ENCODE results near the gene CYBRD1. TPM values are rescaled to one million over a fixed set of nuclear protein-coding genes. Genes with fewer than 3 reads are reported as not detected.

Gene CYBRD1
- total and polyA plus RNA-seq, 10 of the 15 experiments (the other 5 are each of a cell fraction or from before 2014, with no cell fraction given), result 10.8 to 51.9 (median 29.6) TPM

- intact Hi-C loops (cut with micrococcal nuclease; ENCODE audit: unreplicated experiment) (no loop called here), in situ Hi-C loops (cut with MboI) (no loop called here)
- Histone ChIP-seq H3K36me3 (ENCODE audit: control insufficient read depth in 2 of 2, insufficient read depth in 2 of 2, low read length in 1 of 2) (no peaks in the 10 kb centered on the region), H3K4me3 (no peak overlapping the region), H3K4me2 (ENCODE audit: control insufficient read depth, insufficient read depth) (no peak overlapping the region), H4K20me1 (ENCODE audit: control insufficient read depth, insufficient read depth) (no peaks in the 10 kb centered on the region), H3K9me3 (replicated peaks; ENCODE audit: control insufficient read depth, insufficient read depth, low read length) (no peaks in the 10 kb centered on the region), H3K4me1 (ENCODE audit: control insufficient read depth, insufficient read depth, low read length) (no peaks in the 10 kb centered on the region), H3K79me2 (ENCODE audit: control insufficient read depth, insufficient read depth, low read length) (no peaks in the 10 kb centered on the region), H3K27me3 (replicated peaks in 1 of 2; ENCODE audit: control insufficient read depth in 2 of 2, insufficient read depth in 2 of 2, low read length in 1 of 2) (no peaks in the 10 kb centered on the region), H3K9ac (ENCODE audit: control insufficient read depth, insufficient read depth, low read length) (no peak overlapping the region), H3K27ac (ENCODE audit: control insufficient read depth, insufficient read depth) (no peak overlapping the region), H2AFZ (ENCODE audit: control insufficient read depth, low read depth, low read length) (no peak overlapping the region)
- no peak for FAIRE-seq
- ChIA-PET SMC1A (ENCODE audit: uncharacterized antibody, unreplicated experiment) (no interaction called here), CTCF (no interaction called here), POLR2A (no interaction called here), RAD21 (ENCODE audit: unreplicated experiment) (interaction anchor here (0.9 kb wide), 1 partner anchor 859 kb away, joined by 3 read pairs; no protein-coding TSS in a partner anchor)
- ATAC-seq, result no peak
- DNase-seq (ENCODE audit: low read depth, low spot score), result no peak
- no TSS peak for BruUV-seq (replicated peaks)
- 28% methylated on average over 5 of the region's 5 CpGs for WGBS (ENCODE audit: insufficient coverage, insufficient replicate concordance, low lambda C conversion rate, missing lambda C conversion rate)
- TF ChIP-seq ZBTB4 (CRISPR knock-in tag; IDR thresholded peaks at IDR 0.05) (no peak), SP1 (IDR thresholded peaks at IDR 0.05; ENCODE audit: low read depth, low read length) (no peak), SREBF2 (IDR thresholded peaks at IDR 0.05; ENCODE audit: low read length) (no peak), SMAD5 (IDR thresholded peaks at IDR 0.05; ENCODE audit: low read depth) (no peak), ZBTB40 (IDR thresholded peaks at IDR 0.05; ENCODE audit: borderline replicate concordance) (no peak), ZSCAN29 (IDR thresholded peaks at IDR 0.05) (no peak), TCF7 (IDR thresholded peaks at IDR 0.05; ENCODE audit: borderline replicate concordance) (no peak), WRNIP1 (IDR thresholded peaks at IDR 0.05; ENCODE audit: borderline replicate concordance, low read depth, low read length) (no peak), ZNF384 (IDR thresholded peaks at IDR 0.05; ENCODE audit: borderline replicate concordance, low read depth, low read length) (no peak), EED (IDR thresholded peaks at IDR 0.05; ENCODE audit: low read depth) (no peak), NKRF (conservative IDR thresholded peaks at IDR 0.05) (no peak), JUNB (IDR thresholded peaks at IDR 0.05) (no peak), IRF4 (IDR thresholded peaks at IDR 0.05; ENCODE audit: low read depth, low read length) (no peak), PBX3 (IDR thresholded peaks at IDR 0.05; ENCODE audit: insufficient replicate concordance, low read depth, low read length) (no peak)
Observed at GRCh38 chr2:171602352-171602751, 80.1 kb downstream of the CYBRD1 start.
